ACHN (cell line): ENCODE data around the gene TAPT1.
"Not testable (repeated sequence)": the region's sequence is repeated elsewhere in the genome, so short reads cannot be mapped to it uniquely, and the experiment has no call there.

ENCODE experiments used
- DNase-seq: peaks from one replicate; pipeline ENCODE4 v3.0.0-alpha.2; 2015
- in situ Hi-C: cut with HindIII; loops from 2 replicates; pipeline ENCODE4 v1.10.0; 2017; ENCODE audit warnings: low sequenced_read_pairs, low pct_ligation_motif_present, low pct_unique_long_range_greater_than_20kb

The TAPT1 gene

DNA sequence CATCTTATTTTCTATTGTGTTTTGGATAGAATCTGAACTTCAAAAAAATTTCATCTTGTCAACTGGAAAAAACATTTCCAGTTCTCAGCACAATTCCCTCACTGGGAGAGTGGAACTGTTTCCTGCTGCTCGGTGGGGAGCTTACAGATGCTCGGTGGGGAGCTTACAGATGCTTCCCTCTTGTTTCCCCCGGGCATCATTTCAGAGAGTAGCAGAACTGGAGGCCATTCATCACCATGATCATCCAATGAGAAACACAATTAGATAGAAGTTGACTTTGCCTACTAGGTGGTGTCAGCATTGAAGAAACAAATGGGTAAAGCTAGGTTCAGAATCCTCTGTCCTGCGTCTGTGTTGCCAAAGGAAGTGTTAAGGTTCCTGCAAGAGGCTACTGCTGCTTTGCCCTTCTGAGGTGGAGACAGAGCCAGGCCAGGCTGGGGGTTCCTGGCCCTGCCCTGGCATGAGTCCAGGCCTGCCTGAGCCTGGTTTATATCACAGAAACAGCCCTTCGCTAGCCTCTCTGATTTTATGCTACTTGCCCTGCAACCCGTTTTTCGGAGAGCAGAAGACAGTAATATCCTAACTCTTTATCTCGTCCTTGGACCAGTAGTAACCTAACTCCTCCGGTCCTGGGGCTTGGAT, 70.6 kb downstream of the TAPT1 start:
- in situ Hi-C loops = no loop called here
- no peak for DNase-seq

DNA sequence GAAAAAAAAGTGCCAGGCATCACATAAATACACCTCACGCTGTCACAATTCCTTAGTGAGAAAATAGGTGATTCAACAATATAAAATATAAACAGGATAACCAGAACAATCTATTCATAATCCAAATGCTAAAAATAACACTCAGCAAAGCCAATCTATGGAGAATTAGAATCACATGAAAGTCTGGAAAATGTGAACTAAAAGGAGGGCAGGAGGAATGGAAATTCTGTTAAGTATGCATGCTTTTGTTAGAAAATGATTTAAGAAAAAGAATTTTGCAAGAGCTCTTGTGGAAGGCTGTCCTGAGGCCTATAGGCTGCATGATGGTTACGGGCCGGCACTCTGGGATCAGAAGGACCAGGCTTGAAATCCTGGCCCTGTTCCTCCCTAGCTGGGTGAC, 71.8 kb downstream of the TAPT1 start:
- in situ Hi-C loops = no loop called here
- no peak for DNase-seq

DNA sequence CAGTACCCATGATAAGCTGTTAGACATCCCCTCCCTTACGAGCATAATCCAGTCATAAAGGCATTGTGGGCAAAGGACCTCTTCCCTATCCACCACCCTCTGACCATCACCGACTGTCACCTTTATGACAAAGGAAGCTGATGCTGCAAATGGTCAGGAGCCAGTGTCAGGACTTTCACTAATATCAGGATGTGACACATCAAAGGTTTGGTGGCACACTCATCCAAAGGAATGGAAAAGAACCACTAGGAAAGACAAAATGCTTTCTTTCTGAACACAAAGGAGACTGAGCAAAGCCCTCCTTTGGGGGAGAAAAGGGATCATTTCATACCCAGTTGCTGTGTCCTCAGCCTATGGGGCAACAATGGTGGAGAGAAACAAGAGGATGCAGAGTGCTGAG, 75.6 kb downstream of the TAPT1 start:
- no peak for DNase-seq
- in situ Hi-C loops = no loop called here

DNA sequence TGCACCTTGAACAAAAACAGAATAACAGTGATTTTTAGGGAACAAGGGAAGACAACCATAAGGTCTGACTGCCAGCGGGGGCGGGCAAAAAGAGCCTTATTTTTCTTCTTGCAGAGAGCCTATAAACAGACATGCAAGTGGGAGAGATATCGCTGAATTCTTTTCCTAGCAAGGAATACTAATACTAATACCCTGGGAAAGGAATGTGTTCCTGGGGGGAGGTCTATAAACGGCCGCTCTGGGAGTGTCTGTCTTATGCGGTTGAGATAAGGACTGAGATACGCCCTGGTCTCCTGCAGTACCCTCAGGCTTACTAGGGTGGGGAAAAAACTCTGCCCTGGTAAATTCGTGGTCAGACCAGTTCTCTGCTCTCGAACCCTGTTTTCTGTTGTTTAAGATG, 81.4 kb downstream of the TAPT1 start:
- in situ Hi-C loops = not testable (repeated sequence)

DNA sequence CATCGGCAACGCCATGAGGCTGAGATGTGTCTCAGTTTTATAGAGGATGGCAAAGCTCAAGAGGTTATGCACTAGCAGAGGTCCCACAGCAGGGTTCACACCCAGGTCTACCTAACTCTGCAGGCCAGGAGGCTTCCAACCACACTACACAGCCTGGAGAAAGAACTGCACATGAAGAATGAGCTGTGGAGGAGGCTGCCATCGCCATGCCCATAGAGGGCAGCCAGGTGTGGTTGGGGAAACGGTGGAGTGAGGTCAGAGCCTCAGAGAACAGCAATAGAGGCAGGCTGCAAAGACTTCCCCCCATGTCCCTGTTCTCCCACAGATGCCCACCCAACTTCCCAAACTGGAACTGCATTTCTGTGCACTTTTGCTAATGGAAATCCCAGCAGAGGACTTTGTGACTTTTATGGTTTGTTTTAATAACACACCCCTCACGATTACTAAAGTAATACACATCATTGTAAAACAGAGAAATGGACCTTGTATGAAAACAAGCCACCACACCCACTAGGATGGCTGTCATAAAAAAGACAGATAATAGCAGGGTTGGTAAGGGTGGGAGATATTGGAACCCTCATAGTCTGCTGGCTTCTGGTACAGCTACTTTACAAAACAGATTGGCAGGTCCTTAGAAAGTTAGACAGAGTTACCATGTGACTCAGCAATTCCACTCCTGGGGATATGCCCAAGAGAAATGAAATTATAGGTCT, 83.5 kb downstream of the TAPT1 start:
- DNase-seq = no peak
- in situ Hi-C loops = no loop called here

More for the DNA sequence above, 81.4 kb downstream of the TAPT1 start:
- not testable (repeated sequence) for DNase-seq

DNA sequence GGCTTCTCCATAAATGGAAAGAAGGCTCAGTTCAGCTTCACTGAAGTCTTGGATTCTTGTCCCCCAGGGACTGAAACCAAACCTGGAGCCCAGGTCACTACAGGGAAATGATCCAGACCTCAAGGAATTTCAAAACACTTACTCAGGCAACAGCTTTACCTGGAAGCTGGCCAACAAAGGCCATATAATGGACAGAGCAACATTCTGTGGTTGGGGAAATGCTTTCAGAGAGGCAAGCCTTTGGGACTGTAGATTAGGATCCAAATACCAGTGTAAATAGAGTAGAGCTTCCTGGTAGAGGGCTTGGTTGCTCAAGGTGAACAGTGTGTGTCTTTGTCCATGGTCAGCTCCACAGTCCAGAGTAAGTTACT, 85.4 kb downstream of the TAPT1 start:
- peak; percentile 98 for DNase-seq
- in situ Hi-C loops = no loop called here

DNA sequence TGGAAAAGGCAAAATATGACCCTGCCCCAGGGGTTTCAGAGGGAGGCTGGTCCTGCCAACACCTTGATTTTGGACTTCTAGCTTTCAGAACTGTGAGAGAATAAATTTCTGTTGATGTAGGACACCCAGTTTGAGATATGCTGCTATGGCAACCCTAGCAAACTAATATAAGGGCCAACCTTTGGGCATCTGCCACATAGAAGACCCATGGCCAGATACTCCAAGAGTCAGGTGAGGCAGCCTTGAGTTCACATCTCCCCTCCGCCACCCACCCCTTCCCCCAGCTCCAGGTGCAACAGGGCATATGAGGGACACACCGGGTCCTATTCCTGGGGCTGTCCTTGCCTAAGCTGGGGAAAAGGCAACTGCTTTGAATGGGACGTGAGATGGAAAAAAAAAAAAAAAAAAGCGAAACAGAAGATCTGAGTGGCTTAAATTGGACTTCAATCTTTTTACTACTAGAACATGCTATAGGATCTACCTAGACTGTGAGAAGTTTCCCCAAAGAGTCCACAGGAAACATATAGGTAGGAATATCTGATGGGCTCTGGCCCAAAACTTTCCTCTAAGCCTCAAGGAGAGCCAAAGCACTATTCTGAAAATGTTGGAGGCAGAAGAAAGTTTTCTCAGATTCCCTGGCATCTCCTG, 85.9 kb downstream of the TAPT1 start:
- DNase-seq = no peak
- in situ Hi-C loops = no loop called here

DNA sequence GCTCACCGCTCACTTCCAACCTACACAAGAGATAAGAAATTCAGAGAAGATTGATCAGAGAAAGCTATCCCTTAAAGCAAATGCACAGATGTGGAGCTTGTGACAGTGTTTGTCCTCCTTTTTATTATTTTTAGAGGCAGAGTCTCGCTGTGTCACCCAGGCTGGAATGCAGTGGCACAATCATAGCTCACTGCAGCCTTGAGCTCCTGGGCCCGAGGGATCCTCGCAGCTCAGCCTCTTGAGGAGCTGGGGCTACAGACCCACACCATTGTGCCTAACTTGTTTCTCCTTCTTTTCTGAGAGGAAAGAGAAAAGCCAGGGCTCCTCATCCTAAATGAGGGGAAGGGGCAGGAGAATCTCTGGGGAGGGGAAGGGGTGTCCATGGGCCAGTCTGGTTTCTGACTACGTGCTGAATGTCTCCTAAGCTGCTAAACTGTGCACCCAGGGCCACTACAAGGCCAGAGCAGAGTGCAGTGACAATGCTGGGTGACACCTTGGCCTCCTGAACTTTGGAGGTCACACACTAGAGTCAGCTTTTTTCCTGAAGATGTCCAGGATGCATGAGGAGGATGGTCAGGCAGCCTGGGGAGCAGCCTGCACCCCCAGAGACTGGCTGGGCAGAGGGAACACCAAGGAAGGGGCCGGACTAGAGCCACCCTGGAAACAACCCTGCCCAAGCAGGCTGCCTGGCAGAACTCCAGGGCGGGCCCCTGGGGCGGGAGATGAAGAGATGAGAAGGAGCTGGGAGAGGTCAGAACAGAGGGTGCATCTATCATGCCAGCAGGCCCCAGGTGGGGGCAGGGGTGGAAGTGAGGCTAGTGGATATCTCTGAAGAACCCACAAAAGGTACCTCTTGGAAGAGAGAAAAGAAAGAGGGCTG, 87.0 kb downstream of the TAPT1 start:
- DNase-seq = no peak
- in situ Hi-C loops = no loop called here

DNA sequence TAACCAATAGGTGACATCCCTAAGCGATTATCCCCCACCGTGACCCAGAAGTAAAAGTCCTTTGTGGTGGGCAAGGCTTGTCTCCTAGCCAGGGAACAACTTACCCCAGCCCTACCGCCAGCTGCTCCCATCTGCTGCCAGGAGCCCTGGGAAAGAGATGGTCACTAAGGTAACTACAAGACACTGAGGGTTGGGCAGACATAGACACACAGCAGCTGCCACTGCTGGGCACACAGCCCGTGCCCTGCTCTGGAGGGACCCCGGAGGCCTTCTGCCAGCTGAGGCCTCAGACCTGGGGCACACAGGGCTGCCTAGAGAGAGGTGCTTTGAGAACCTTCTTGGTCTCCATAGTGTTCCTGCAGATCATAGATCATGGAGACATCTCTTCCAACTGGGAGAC, 89.4 kb downstream of the TAPT1 start:
- DNase-seq = no peak
- in situ Hi-C loops = no loop called here

DNA sequence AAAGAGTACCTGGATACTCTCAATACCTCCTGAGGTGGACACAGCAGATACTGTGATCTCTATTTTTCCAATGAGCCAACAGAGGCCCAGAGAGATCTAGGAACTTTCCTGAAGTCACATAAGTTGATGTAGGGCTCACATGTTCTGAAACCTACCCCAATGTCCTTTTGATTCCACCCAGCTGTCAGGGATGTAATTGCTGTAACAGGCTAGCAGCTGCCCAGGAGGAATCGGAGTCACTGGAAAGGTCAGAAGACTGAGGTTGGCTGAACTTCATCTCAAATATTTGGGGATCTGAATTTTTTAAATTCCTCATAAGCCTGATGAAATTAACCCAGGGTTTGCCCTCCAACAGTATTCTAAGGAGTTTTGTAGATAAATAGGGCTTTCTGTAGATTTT, 90.0 kb downstream of the TAPT1 start:
- DNase-seq = no peak
- in situ Hi-C loops = no loop called here

DNA sequence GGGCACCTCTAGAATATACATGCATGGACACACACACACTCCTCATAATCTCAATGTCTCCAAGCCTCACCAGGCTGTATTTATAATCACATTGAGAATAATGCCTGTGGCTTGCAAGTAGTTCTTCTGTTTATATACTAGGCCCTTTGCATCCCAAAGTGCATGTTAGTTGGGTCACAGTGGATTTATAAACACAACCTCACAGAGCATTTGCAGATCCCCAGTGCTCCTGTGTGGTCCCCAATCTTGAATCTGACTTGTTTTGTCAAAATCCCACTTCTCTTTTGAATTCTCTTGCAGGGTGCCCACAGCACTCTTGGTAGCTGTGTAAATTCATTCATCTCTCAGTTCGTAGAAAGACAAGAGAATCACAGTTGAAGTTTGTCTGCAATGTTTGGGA, 92.9 kb downstream of the TAPT1 start:
- in situ Hi-C loops = no loop called here
- no peak for DNase-seq

DNA sequence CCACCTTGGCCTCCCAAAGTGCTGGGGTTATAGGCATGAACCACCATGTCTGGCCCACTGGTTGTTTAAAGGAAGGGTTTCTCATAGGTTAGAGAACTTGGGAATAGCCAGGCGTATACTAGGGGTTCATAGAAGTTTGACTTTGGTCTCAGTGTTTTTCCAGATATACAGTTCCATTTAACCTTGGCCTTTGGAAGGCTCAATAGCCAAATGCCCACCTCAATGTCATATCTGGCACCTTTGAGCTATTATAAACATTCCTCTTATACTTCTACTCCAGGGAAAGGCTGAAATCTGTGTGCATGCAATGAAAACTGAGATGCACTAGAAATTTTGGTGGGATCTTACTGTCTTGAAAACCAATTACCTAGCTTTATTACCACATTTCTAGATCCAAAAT, 95.0 kb downstream of the TAPT1 start:
- in situ Hi-C loops = no loop called here
- DNase-seq = no peak

DNA sequence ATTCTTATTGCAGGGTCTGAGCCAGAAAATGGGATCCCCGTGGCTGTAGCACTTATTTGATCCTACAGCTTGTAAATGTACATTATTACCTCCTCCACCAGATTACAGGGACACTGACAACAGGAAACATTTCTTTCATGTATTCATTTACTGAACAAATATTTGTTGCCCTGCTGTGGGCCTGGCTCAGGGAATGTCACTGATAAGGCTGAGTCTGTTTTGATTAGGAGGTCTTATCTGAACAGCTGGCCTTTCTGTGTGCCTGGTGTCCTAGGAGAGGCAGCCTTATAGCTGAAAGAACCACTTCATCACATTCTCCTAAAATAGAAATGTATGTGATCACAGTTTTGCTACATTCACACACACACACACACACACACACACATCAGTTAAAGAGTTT, 96.9 kb downstream of the TAPT1 start:
- in situ Hi-C loops = no loop called here
- no peak for DNase-seq

DNA sequence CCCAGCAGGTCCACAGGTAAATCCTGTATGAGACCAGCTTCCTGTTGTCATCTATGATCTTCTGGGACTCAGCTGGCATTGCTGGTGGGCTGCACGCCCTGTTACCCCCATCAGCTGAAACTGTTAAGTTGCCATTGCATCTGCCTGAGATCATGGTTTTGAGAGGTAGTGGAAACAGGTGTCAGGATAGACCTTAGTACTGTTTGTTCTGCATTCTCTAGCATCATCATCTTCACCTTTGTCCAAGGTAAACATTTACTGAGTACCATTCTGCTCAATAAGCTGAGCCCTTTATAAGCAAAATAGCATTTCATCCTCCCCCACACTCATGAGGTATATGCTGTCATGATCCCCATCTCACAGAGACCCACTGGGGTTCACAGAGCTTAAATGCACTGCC, 99.6 kb downstream of the TAPT1 start:
- no peak for DNase-seq
- in situ Hi-C loops = no loop called here

DNA sequence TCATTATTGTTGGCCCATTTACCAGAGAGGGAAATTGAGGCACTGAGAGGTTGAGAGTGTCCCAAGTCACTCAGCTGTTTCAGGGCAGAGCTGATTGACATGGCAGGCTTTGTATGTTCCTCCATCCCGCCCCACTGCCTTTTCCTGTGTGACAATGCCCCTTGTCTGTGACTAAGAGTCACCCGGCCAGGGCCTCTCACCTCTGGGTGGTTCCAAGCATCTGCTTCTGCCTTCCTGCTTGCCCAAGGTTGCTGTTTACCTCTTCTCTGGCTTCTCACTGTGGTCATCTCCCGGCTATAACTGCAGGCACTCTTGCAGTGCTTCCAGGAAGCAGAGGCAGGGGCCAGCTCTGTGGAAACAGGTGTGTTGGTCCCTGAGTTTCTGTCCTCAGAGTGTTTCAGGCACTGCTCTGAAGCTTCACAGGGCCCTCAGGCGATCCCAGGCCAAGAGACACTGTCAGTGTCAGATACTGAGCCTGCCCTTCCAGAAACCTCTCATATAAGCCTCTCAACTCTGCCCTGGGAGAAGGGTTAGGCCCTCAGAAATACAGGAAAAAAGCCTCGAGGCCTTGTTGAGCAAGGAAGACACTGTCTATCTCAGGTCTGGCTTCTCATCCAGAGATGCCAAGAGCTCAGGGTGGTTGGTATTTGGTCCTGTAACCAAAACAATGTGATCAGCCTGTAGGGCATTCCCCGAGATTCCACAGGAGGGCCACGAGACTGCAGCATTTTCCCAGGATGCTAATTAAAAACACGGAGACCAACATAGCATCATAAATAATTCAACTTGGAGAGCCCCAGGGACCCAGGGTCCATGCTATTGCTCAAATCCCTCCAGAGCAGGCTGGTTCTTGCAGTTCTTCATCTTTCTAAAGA, 100.5 kb downstream of the TAPT1 start:
- no peak for DNase-seq

DNA sequence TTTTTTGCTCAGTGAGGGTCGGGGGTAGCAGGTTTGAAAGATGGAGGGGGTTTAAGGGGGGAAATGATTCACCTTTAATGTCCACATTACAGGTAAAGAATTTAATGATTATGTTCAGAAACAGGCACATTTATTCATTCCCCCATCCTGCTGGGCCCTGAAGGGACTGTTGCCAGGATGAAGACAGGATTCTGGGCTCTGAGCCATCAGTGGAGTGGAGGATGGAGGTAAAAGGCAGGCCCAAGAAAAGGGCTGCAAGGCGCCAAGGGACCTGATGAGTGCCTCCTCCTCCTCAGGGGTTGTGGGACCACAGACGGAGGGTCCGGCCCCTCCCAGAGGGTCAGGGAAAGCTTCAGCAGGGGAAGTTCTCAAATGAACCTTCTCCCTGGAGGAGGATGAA, 102.0 kb downstream of the TAPT1 start:
- no peak for DNase-seq
- in situ Hi-C loops = no loop called here

More for the DNA sequence above, 100.5 kb downstream of the TAPT1 start:
- in situ Hi-C loops = no loop called here

DNA sequence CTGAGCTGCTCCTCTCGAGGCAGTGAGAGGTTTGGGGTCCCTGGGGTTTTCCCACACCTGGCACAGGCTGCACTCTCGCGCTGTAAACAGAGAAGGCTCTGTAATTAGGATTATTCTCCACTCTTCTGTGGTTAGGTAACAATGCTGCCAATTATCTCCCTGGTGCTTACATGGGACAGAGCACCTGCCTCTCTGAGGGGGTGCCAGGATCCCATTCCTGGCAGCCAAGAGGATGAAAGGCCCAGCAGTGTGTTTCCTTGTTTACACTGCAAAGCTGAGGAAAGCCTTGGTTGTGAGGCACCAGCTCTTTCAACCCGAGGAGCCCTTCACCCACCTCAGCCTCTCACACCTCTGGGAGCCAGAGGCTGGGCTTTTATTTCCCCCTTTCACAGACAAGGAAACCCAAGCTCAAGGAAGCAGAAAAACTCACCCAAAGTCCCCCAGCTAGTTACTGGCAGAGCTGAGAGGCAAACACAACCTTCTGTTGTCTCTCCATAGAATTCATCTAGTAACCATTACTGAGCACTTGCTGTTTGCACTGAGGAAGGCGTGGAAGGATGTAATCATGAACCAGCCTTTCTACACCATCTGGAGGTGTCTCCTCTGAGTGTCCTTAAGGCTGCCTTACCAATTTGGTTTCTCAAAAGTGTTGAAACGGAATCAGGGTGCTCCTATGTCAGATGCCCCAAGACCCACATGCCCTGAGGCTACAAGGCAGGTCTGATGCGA, 102.8 kb downstream of the TAPT1 start:
- in situ Hi-C loops = no loop called here
- DNase-seq = no peak

DNA sequence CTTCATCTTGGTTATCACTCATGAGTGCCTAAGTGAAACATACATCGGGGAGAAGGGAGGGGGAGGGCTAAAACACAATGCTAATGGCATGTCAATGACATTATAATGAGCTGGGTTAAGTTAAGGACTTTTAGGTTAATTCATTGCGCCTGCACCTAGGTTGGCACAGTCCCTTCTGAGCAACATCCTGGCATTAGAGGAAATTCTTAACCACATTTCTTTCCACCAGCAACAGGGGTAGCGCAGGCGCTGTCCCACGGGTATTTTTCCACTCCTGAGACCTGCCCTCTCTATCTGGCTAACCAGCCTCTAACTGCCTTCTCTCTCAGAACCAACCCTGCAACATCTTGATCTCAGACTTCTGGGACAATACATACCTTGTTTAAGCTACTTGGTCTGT, 103.5 kb downstream of the TAPT1 start:
- DNase-seq = no peak
- in situ Hi-C loops = no loop called here
